ENCODE results near the gene ZSCAN20.

Gene ZSCAN20

GRCh38 chr1:33519240-33519884 is 46.9 kb downstream of the ZSCAN20 start:
- no peak overlapping the region for H3K4me3 ChIP-seq (ENCODE audit: low read length)
- TF ChIP-seq CTCF (IDR thresholded peaks at IDR 0.05; ENCODE audit: insufficient read depth, low read depth, low read length, missing control alignments), result no peak
- DNase-seq (ENCODE audit: low read depth), result peak; percentile 29

- no peak overlapping the region for H3K4me3 ChIP-seq (ENCODE audit: low read length)
- peak; percentile 55 for DNase-seq (ENCODE audit: low read depth)
- no peak for TF ChIP-seq CTCF (IDR thresholded peaks at IDR 0.05; ENCODE audit: insufficient read depth, low read depth, low read length, missing control alignments)
Measured at GRCh38 chr1:33524586-33524985, 52.1 kb downstream of the ZSCAN20 start.

- H3K4me3 ChIP-seq (ENCODE audit: low read length), result no peak overlapping the region
- TF ChIP-seq CTCF (IDR thresholded peaks at IDR 0.05; ENCODE audit: insufficient read depth, low read depth, low read length, missing control alignments), result no peak
- no peak for DNase-seq (ENCODE audit: low read depth)
Measured at GRCh38 chr1:33527934-33528333, 55.5 kb downstream of the ZSCAN20 start.

DNA sequence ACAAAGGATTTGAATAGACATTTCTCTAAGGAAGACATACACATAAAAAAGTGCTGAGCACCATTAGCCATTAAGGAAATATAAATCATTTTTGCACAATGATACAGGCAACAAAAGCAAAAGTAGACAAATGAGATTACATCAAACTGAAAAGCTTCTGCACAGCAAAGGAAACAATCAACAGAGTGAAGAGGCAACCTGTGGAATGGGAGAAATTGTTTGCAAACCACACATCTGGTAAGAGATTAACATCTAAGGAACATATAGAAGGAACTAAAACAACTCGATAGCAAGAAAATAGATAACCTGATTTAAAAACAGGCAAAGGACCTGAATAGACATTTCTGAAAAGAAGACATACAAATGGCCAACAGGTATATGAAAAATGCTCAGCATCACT is 57.5 kb downstream of the ZSCAN20 start:
- DNase-seq (ENCODE audit: low read depth), result no peak
- H3K4me3 ChIP-seq (ENCODE audit: low read length), result no peak overlapping the region
- no peak for TF ChIP-seq CTCF (IDR thresholded peaks at IDR 0.05; ENCODE audit: insufficient read depth, low read depth, low read length, missing control alignments)

GRCh38 chr1:33532250-33532649 is 59.8 kb downstream of the ZSCAN20 start:
- no peak overlapping the region for H3K4me3 ChIP-seq (ENCODE audit: low read length)
- DNase-seq (ENCODE audit: low read depth), result no peak
- no peak for TF ChIP-seq CTCF (IDR thresholded peaks at IDR 0.05; ENCODE audit: insufficient read depth, low read depth, low read length, missing control alignments)

DNA sequence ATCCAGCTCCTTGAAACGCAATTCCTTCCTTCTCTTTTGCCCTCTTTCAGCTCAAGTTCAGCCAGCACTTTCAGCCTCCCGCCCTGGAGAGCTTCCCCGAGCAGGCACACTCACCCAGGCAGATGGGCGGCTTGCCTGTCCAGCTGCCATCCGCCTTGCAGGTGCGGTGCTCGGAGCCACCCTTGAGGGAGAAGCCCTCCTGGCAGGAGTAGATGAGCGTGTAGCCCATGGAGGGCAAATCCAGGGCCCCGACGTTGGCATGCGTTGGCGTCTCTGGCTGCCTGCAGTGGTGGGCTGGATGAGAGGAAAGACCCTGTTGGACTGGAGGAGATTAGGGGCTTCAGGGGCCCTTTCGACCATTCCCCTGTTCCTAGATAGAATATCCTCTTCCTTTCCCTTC is 60.5 kb downstream of the ZSCAN20 start:
- no peak overlapping the region for H3K4me3 ChIP-seq (ENCODE audit: low read length)
- no peak for DNase-seq (ENCODE audit: low read depth)
- TF ChIP-seq CTCF (IDR thresholded peaks at IDR 0.05; ENCODE audit: insufficient read depth, low read depth, low read length, missing control alignments), result no peak

GRCh38 chr1:33535334-33535733 is 62.9 kb downstream of the ZSCAN20 start:
- TF ChIP-seq CTCF (IDR thresholded peaks at IDR 0.05; ENCODE audit: insufficient read depth, low read depth, low read length, missing control alignments), result no peak
- no peak overlapping the region for H3K4me3 ChIP-seq (ENCODE audit: low read length)
- DNase-seq (ENCODE audit: low read depth), result no peak
